Measurements from ENCODE around the gene ZDHHC13.

DNA sequence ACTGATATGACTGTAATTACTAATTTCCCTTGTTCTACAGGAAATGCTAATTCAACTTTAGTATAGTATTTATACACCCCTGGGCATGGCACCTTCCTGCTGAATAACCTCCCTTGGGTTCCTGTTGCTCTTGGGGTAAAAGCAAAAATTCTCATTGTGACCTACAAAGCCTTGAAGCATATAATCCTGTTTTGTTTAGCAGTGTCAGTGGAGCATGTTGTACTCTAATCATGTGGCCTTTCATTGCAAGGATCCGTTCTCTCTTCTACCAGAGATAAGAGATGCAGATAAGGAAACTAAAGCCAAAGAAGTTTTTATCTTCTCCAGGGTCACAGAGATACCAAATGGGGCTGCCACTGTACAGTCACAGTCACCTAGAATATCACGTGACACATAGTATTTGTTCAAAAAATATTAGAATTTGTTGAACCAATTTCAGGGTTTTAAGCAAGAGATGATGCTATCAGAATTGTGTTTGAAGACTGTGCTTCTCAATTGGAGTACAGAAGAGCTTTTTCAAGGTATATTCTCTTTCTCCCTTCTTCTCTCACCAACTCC is 59.7 kb downstream of the ZDHHC13 start:
- TF ChIP-seq, protein P1, sequence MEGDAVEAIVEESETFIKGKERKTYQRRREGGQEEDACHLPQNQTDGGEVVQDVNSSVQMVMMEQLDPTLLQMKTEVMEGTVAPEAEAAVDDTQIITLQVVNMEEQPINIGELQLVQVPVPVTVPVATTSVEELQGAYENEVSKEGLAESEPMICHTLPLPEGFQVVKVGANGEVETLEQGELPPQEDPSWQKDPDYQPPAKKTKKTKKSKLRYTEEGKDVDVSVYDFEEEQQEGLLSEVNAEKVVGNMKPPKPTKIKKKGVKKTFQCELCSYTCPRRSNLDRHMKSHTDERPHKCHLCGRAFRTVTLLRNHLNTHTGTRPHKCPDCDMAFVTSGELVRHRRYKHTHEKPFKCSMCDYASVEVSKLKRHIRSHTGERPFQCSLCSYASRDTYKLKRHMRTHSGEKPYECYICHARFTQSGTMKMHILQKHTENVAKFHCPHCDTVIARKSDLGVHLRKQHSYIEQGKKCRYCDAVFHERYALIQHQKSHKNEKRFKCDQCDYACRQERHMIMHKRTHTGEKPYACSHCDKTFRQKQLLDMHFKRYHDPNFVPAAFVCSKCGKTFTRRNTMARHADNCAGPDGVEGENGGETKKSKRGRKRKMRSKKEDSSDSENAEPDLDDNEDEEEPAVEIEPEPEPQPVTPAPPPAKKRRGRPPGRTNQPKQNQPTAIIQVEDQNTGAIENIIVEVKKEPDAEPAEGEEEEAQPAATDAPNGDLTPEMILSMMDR (IDR thresholded peaks at IDR 0.05; ENCODE audit: insufficient read depth, low read length), result no peak
- no peak for TF ChIP-seq POLR2AphosphoS5 (IDR thresholded peaks at IDR 0.05; ENCODE audit: low read depth)
